ENCODE data around the gene PTPRG. TPM values are rescaled to one million over a fixed set of nuclear protein-coding genes. Genes with fewer than 3 reads are reported as not detected.

PTPRG gene
- total RNA-seq, 2 donors from 2014 or later = 26.0 to 26.3 TPM

DNA sequence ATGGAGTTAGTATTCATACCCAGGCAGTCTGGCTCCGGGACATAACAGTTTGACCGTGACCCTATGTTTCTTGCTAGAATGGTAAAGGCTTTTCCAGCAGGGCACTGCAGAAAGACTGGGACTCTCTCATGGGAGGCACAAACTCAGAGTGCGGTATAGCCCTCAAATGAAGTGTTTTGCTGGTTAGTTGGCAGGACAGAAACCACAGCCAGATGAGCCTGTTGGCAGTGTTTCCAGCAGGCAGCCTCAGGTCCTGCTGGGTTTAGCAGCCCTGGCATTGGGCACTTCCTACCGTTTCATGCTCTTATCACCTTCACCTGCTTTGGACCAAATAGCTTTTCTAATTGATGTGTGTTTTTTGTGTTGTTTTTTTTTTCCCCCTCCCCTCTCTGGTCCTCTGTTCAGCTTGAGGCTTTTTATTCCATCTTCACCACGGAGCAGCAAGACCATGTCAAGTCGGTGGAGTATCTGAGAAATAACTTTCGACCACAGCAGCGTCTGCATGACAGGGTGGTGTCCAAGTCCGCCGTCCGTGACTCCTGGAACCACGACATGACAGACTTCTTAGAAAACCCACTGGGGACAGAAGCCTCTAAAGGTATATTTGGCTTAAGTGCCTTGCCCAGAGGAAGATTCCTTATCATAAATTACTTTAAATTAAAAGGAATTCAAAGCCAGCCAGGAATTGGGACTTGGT is 606.3 kb downstream of the PTPRG start:
- no peak for TF ChIP-seq CTCF (IDR thresholded peaks at IDR 0.05)
- Histone ChIP-seq H3K36me3 (no peaks in the 10 kb centered on the region), H3K4me1 (no peaks in the 10 kb centered on the region), H3K27me3 (no peaks in the 10 kb centered on the region), H3K27ac (no peak overlapping the region), H3K9me3 (no peaks in the 10 kb centered on the region), H3K9ac (ENCODE audit: low read depth in 2 of 2, low read length in 2 of 2) (no peak overlapping the region), H3K4me3 (no peak overlapping the region)
- DNase-seq = no peak
- intact Hi-C loops (cut with DNase I) = no loop called here

GRCh38 chr3:62168356-62168755 is 607.0 kb downstream of the PTPRG start:
- no peaks in the 10 kb centered on the region for H3K27me3 ChIP-seq
- no peak overlapping the region for H3K27ac ChIP-seq
- no peak overlapping the region for H3K9ac ChIP-seq (ENCODE audit: low read depth in 2 of 2, low read length in 2 of 2)
- no peak for DNase-seq
- TF ChIP-seq CTCF (IDR thresholded peaks at IDR 0.05) = no peak
- no peaks in the 10 kb centered on the region for H3K36me3 ChIP-seq
- H3K4me1 ChIP-seq = no peaks in the 10 kb centered on the region
- intact Hi-C loops (cut with DNase I) = no loop called here
- H3K9me3 ChIP-seq = no peaks in the 10 kb centered on the region
- H3K4me3 ChIP-seq = no peak overlapping the region

DNA sequence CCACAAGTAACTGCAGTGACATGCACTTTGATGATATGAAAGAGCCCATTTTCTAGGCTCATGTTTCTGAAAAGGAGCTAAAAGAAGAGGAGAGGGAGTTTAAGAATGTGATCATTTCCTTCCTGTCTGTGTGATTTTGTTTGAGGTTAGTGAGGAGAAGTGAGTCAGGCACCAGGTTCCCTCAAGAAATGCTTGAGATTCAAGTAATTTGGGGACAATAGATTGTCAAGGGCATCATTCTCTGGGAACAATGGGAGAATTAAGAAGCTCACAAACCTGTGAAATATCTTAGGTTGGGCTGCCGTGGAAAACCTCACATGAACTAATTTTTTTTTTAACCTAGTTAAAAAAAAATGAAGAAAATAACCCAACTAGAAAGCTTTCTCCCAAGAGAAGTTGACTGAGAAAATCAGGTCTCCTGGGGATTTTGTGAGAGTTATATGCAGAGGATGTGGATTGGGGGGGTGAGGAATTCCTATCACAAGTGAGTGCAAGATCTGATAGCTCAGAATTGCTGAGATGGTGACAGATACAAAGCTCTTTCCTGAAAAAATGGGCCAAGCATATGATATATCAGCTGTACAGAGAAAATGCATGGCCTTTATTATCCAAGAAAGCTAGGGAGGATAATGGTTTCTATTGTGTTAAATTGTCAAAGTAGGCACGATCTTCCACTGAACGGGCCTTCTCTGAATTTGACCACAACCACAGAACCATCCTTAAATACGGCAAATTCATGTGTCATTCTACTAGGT is 608.7 kb downstream of the PTPRG start:
- TF ChIP-seq CTCF (IDR thresholded peaks at IDR 0.05) = no peak
- H3K9me3 ChIP-seq = no peaks in the 10 kb centered on the region
- H3K27ac ChIP-seq = no peak overlapping the region
- H3K27me3 ChIP-seq = no peaks in the 10 kb centered on the region
- no peaks in the 10 kb centered on the region for H3K4me1 ChIP-seq
- no peaks in the 10 kb centered on the region for H3K36me3 ChIP-seq
- H3K9ac ChIP-seq (ENCODE audit: low read depth in 2 of 2, low read length in 2 of 2) = no peak overlapping the region
- no peak overlapping the region for H3K4me3 ChIP-seq
- intact Hi-C loops (cut with DNase I) = no loop called here
- DNase-seq = no peak

GRCh38 chr3:62171789-62172188 is 610.4 kb downstream of the PTPRG start:
- TF ChIP-seq CTCF (IDR thresholded peaks at IDR 0.05) = no peak
- no peaks in the 10 kb centered on the region for H3K4me1 ChIP-seq
- intact Hi-C loops (cut with DNase I) = no loop called here
- no peaks in the 10 kb centered on the region for H3K27me3 ChIP-seq
- no peak overlapping the region for H3K9ac ChIP-seq (ENCODE audit: low read depth in 2 of 2, low read length in 2 of 2)
- no peaks in the 10 kb centered on the region for H3K9me3 ChIP-seq
- no peak overlapping the region for H3K27ac ChIP-seq
- no peak overlapping the region for H3K4me3 ChIP-seq
- no peaks in the 10 kb centered on the region for H3K36me3 ChIP-seq
- no peak for DNase-seq

- intact Hi-C loops (cut with DNase I) = no loop called here
- TF ChIP-seq CTCF (IDR thresholded peaks at IDR 0.05) = no peak
- Histone ChIP-seq H3K9ac (ENCODE audit: low read depth in 2 of 2, low read length in 2 of 2) (no peak overlapping the region), H3K9me3 (no peaks in the 10 kb centered on the region), H3K27me3 (no peaks in the 10 kb centered on the region), H3K27ac (no peak overlapping the region), H3K36me3 (no peaks in the 10 kb centered on the region), H3K4me3 (no peak overlapping the region), H3K4me1 (no peaks in the 10 kb centered on the region)
- no peak for DNase-seq
Measured at GRCh38 chr3:62172199-62172598, 610.8 kb downstream of the PTPRG start.
